MCF 10A (cell line): ENCODE measurements around the gene CMC4. TPM values are rescaled to one million over a fixed set of nuclear protein-coding genes. Genes with fewer than 3 reads are reported as not detected.

ENCODE experiments used
- BruUV-seq: library from RNA; stranded (reverse); fragments of 400-500 nt; replicated peaks from 2 replicates; lab custom pipeline; 2021; lab: Mats Ljungman, UMichigan
- CTCF ChIA-PET: fragments of 300-600 bp; sonication (Branson Sonifier 250); formaldehyde crosslinking; extraction: SDS; loops from one replicate; lab custom pipeline; 2021; ENCODE audit warnings: antibody characterized with exemption, inconsistent platforms; lab: Yijun Ruan, JAX
- POLR2A ChIA-PET: fragments of 300-600, 350-650 bp; sonication (Branson Sonifier 250); formaldehyde crosslinking; extraction: SDS; loops from one replicate; lab custom pipeline; 2020; ENCODE audit warnings: antibody characterized with exemption, inconsistent platforms; lab: Yijun Ruan, JAX
- DNase-seq: peaks from one replicate; pipeline ENCODE4 v3.0.0-alpha.2; 2018; ENCODE audit not compliant: unreplicated experiment
- H3K27ac Mint-ChIP-seq: one replicate; pipeline ENCODE4 v1.8.0; 2022; ENCODE audit warnings: mild to moderate bottlenecking, low read depth, mixed read lengths; ENCODE audit not compliant: unreplicated experiment
- H3K27me3 Mint-ChIP-seq: one replicate; pipeline ENCODE4 v1.8.0; 2022; ENCODE audit warnings: mixed read lengths; ENCODE audit not compliant: insufficient read depth, unreplicated experiment
- H3K36me3 Mint-ChIP-seq: one replicate; pipeline ENCODE4 v1.8.0; 2022; ENCODE audit warnings: mild to moderate bottlenecking, moderate library complexity, mixed read lengths; ENCODE audit not compliant: insufficient read depth, unreplicated experiment
- H3K4me1 Mint-ChIP-seq: one replicate; pipeline ENCODE4 v1.8.0; 2022; ENCODE audit warnings: mixed read lengths; ENCODE audit not compliant: insufficient read depth, unreplicated experiment
- H3K4me3 Mint-ChIP-seq: one replicate; pipeline ENCODE4 v1.8.0; 2022; ENCODE audit warnings: mild to moderate bottlenecking, moderate library complexity, mixed read lengths; ENCODE audit not compliant: unreplicated experiment
- H3K9me3 Mint-ChIP-seq: one replicate; pipeline ENCODE4 v1.8.0; 2022; ENCODE audit warnings: mixed read lengths; ENCODE audit not compliant: unreplicated experiment
- CTCF ChIP-seq: fragments of 200-600 bp; IDR thresholded peaks from one replicate; pipeline ENCODE4 v1.8.0; 2022; ENCODE audit warnings: antibody characterized with exemption, mild to moderate bottlenecking; ENCODE audit not compliant: unreplicated experiment
- intact Hi-C: fragments of 100-400 bp; cut with micrococcal nuclease; formaldehyde crosslinking; loops from 2 replicates; pipeline ENCODE4 v1.14.1; 2022
- total RNA-seq: library from RNA; stranded (reverse); gene quantifications from 2 replicates; pipeline ENCODE4 v1.2.3, GENCODE V29; 2022

CMC4 gene
- total RNA-seq, 1 experiment from 2014 or later, result 8.0 TPM

GRCh38 chrX:155065035-155065734 is 5.8 kb downstream of the CMC4 start:
- no TSS peak for BruUV-seq
- H3K27me3 Mint-ChIP-seq, result peaks cover 10% of the 10 kb centered on the region
- intact Hi-C loops, result no loop called here
- peak overlapping the region; percentile 92 for H3K27ac Mint-ChIP-seq
- H3K9me3 Mint-ChIP-seq, result no peaks in the 10 kb centered on the region
- POLR2A ChIA-PET, result interaction anchor here (0.7 to 3.7 kb wide), 7 partner anchors 9 to 302 kb away, joined by 3 to 35 read pairs (median 6); partner anchors contain the start of genes DKC1, FUNDC2 and VBP1
- no peak for TF ChIP-seq CTCF
- peaks cover 18% of the 10 kb centered on the region for H3K36me3 Mint-ChIP-seq
- peak overlapping the region; percentile 80 for H3K4me3 Mint-ChIP-seq
- H3K4me1 Mint-ChIP-seq, result peaks cover 24% of the 10 kb centered on the region
- CTCF ChIA-PET, result interaction anchor here (0.7 to 1.8 kb wide), 4 partner anchors 9 to 148 kb away, joined by 3 to 6 read pairs (median 3); no protein-coding TSS in a partner anchor
- peak; percentile 86 for DNase-seq

GRCh38 chrX:155061760-155062159 is 9.2 kb downstream of the CMC4 start:
- Mint-ChIP-seq H3K36me3 (peaks cover 31% of the 10 kb centered on the region), H3K4me3 (no peak overlapping the region), H3K4me1 (peaks cover 12% of the 10 kb centered on the region), H3K27me3 (peaks cover 10% of the 10 kb centered on the region), H3K27ac (no peak overlapping the region), H3K9me3 (no peaks in the 10 kb centered on the region)
- POLR2A ChIA-PET, result interaction anchor here (3.3 kb wide), 1 partner anchor 34 kb away, joined by 21 read pairs; the partner anchor contains the start of gene FUNDC2
- CTCF ChIA-PET, result interaction anchor here (0.6 to 2.1 kb wide), 5 partner anchors 13 to 144 kb away, joined by 3 to 11 read pairs (median 3); no protein-coding TSS in a partner anchor
- intact Hi-C loops, result no loop called here
- BruUV-seq, result no TSS peak
- DNase-seq, result no peak
- no peak for TF ChIP-seq CTCF

GRCh38 chrX:155056877-155057792 is 13.8 kb downstream of the CMC4 start:
- Mint-ChIP-seq H3K36me3 (peaks cover 36% of the 10 kb centered on the region), H3K9me3 (no peaks in the 10 kb centered on the region), H3K27me3 (peaks cover 29% of the 10 kb centered on the region), H3K4me3 (no peak overlapping the region), H3K4me1 (no peaks in the 10 kb centered on the region), H3K27ac (no peak overlapping the region)
- intact Hi-C loops, result loop anchor here (1.0 kb wide), 3 partner anchors 70 to 139 kb away; no protein-coding TSS in a partner anchor
- peak; percentile 68 for TF ChIP-seq CTCF
- POLR2A ChIA-PET, result interaction anchor here (0.6 to 2.4 kb wide), 4 partner anchors 8 to 567 kb away, joined by 3 to 11 read pairs (median 6); partner anchors contain the start of genes FUNDC2 and SLC10A3
- CTCF ChIA-PET, result interaction anchor here (0.7 to 3.7 kb wide), 19 partner anchors 7 to 140 kb away, joined by 3 to 37 read pairs (median 3); partner anchors contain the start of gene FUNDC2
- DNase-seq, result peak; percentile 70
- BruUV-seq, result no TSS peak
